ENCODE results near the gene COQ9.

DNA sequence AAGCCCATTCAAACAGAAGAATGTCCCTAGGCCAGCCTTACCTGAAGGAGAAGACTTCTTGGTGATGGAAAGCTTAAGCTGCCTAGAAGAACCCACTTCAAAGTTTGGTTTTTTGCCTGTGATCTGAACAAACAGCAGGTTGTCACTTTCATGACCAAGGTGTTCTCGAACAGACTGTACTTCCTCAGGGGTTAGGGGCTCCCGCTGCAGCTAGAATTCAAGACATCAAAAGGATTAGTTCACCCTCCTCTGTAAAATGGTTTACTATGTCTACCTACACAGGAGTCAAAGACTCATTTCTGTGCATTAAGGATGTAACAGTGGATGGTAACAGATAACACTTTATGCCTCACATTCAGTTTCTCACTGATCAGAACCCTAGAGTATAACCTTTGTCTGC is 13.3 kb upstream of the COQ9 start:
- no peak for TF ChIP-seq ZNF747 (tag by site-specific recombination; IDR thresholded peaks at IDR 0.05)
- no peak for TF ChIP-seq CTCF (tag by site-specific recombination; IDR thresholded peaks at IDR 0.05)
- TF ChIP-seq ZNF211 (tag by site-specific recombination; IDR thresholded peaks at IDR 0.05; ENCODE audit: low read depth): no peak
- TF ChIP-seq, protein P1, sequence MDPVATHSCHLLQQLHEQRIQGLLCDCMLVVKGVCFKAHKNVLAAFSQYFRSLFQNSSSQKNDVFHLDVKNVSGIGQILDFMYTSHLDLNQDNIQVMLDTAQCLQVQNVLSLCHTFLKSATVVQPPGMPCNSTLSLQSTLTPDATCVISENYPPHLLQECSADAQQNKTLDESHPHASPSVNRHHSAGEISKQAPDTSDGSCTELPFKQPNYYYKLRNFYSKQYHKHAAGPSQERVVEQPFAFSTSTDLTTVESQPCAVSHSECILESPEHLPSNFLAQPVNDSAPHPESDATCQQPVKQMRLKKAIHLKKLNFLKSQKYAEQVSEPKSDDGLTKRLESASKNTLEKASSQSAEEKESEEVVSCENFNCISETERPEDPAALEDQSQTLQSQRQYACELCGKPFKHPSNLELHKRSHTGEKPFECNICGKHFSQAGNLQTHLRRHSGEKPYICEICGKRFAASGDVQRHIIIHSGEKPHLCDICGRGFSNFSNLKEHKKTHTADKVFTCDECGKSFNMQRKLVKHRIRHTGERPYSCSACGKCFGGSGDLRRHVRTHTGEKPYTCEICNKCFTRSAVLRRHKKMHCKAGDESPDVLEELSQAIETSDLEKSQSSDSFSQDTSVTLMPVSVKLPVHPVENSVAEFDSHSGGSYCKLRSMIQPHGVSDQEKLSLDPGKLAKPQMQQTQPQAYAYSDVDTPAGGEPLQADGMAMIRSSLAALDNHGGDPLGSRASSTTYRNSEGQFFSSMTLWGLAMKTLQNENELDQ (tag by site-specific recombination; IDR thresholded peaks at IDR 0.05; ENCODE audit: low read depth): no peak
- TF ChIP-seq ZNF274 (IDR thresholded peaks at IDR 0.05; ENCODE audit: low read length): no peak
- no peak for TF ChIP-seq ZNF274 (tag by site-specific recombination; IDR thresholded peaks at IDR 0.05; ENCODE audit: borderline replicate concordance)
- no peak for TF ChIP-seq ZNF121 (tag by site-specific recombination; IDR thresholded peaks at IDR 0.05)
